IMR-90 (cell line): ENCODE results near the gene SLC45A2. TPM values are rescaled to one million over a fixed set of nuclear protein-coding genes. Genes with fewer than 3 reads are reported as not detected.

Source experiments
- ATAC-seq: fragments of 200-7000 bp; cut with Tn5 transposase; 2 replicates; pipeline ENCODE4 v1.9.1; 2020; ENCODE audit warnings: low read depth, mild to moderate bottlenecking, moderate library complexity
- BruUV-seq: library from RNA; stranded (reverse); fragments of 400-500 nt; replicated peaks from 2 replicates; lab custom pipeline; 2021; lab: Mats Ljungman, UMichigan
- CTCF ChIA-PET: fragments of 300-600 bp; formaldehyde crosslinking; extraction: SDS; loops from one replicate; lab custom pipeline; 2021; ENCODE audit warnings: antibody characterized with exemption; lab: Yijun Ruan, JAX
- POLR2A ChIA-PET: fragments of 300-600 bp; sonication (Branson Sonifier 250); formaldehyde crosslinking; loops from one replicate; lab custom pipeline; 2022; ENCODE audit warnings: antibody characterized with exemption; ENCODE audit not compliant: unreplicated experiment; lab: Charles Lee
- DNase-seq: peaks from one replicate; pipeline ENCODE4 v3.0.0; 2013
- H2AFZ ChIP-seq: replicated peaks from 2 replicates; pipeline ENCODE3; 2013; ENCODE audit warnings: low read length, mild to moderate bottlenecking; ENCODE audit not compliant: poor library complexity
- H2AK5ac ChIP-seq: 2 replicates; pipeline ENCODE4 v1.6.1; 2013; ENCODE audit warnings: low read depth, low read length, inconsistent platforms
- H2AK9ac ChIP-seq: replicated peaks from 2 replicates; pipeline ENCODE3; 2013; ENCODE audit warnings: mild to moderate bottlenecking, low read depth, low read length, moderate library complexity; ENCODE audit not compliant: poor library complexity
- H2BK120ac ChIP-seq: 2 replicates; pipeline ENCODE4 v1.6.1; 2013; ENCODE audit warnings: low read depth, low read length, inconsistent platforms
- H2BK15ac ChIP-seq: 3 replicates; pipeline ENCODE4 v1.6.1; 2013; ENCODE audit warnings: low read depth, low read length, inconsistent platforms
- H2BK20ac ChIP-seq: 2 replicates; pipeline ENCODE4 v1.6.1; 2013; ENCODE audit warnings: low read depth, mild to moderate bottlenecking, inconsistent platforms, low read length, moderate library complexity
- H2BK5ac ChIP-seq: 2 replicates; pipeline ENCODE4 v1.6.1; 2013; ENCODE audit warnings: mild to moderate bottlenecking, low read depth, low read length, inconsistent platforms; ENCODE audit not compliant: poor library complexity, severe bottlenecking
- H3K14ac ChIP-seq: replicated peaks from 2 replicates; pipeline ENCODE4 v1.6.1; 2013; ENCODE audit warnings: low read depth, low read length, inconsistent platforms
- H3K18ac ChIP-seq: 2 replicates; pipeline ENCODE4 v1.6.1; 2013; ENCODE audit warnings: low read depth, low read length, control low read depth
- H3K23ac ChIP-seq: 2 replicates; pipeline ENCODE4 v1.6.1; 2013; ENCODE audit warnings: low read depth, low read length, inconsistent platforms
- H3K27ac ChIP-seq: 2 replicates; pipeline ENCODE4 v1.5.1; 2013; ENCODE audit warnings: mild to moderate bottlenecking, control low read depth, low read length; ENCODE audit not compliant: insufficient read depth
- H3K27me3 ChIP-seq: 2 replicates; pipeline ENCODE4 v1.6.1; 2013; ENCODE audit warnings: low read length; ENCODE audit not compliant: control insufficient read depth, insufficient read depth
- H3K36me3 ChIP-seq: 2 replicates; pipeline ENCODE4 v1.6.1; 2013; ENCODE audit warnings: low read length, mixed read lengths; ENCODE audit not compliant: control insufficient read depth, insufficient read depth
- H3K4ac ChIP-seq: 2 replicates; pipeline ENCODE4 v1.6.1; 2013; ENCODE audit warnings: low read depth, low read length, inconsistent platforms
- H3K4me1 ChIP-seq: 2 replicates; pipeline ENCODE4 v1.6.1; 2013; ENCODE audit warnings: low read length, mixed read lengths; ENCODE audit not compliant: control insufficient read depth, insufficient read depth
- H3K4me2 ChIP-seq: 2 replicates; pipeline ENCODE4 v1.6.1; 2013; ENCODE audit warnings: low read depth, mild to moderate bottlenecking, control low read depth, low read length, moderate library complexity
- H3K4me3 ChIP-seq: 2 replicates; pipeline ENCODE4 v1.5.1; 2013; ENCODE audit warnings: low read depth, mild to moderate bottlenecking, control low read depth, low read length, moderate library complexity; ENCODE audit not compliant: insufficient read depth
- H3K56ac ChIP-seq: 2 replicates; pipeline ENCODE4 v1.6.1; 2013; ENCODE audit warnings: low read length, inconsistent platforms; ENCODE audit not compliant: insufficient read depth; ENCODE audit errors: extremely low read depth
- H3K79me1 ChIP-seq, 2 experiments: 2 replicates each; pipeline ENCODE4 v1.6.1; 2013; ENCODE audit warnings: low read length in 2 of 2, inconsistent platforms in 1 of 2, low read depth in 1 of 2
- H3K9ac ChIP-seq: 2 replicates; pipeline ENCODE4 v1.6.1; 2013; ENCODE audit warnings: low read depth, low read length, control low read depth
- H3K9me1 ChIP-seq: 2 replicates; pipeline ENCODE4 v1.6.1; 2013; ENCODE audit warnings: low read length, inconsistent platforms; ENCODE audit not compliant: insufficient read depth
- H3K9me3 ChIP-seq: 2 replicates; pipeline ENCODE4 v1.6.1; 2013; ENCODE audit warnings: low read length; ENCODE audit not compliant: control insufficient read depth, insufficient read depth
- H4K20me1 ChIP-seq: 2 replicates; pipeline ENCODE4 v1.6.1; 2013; ENCODE audit warnings: low read length, inconsistent platforms; ENCODE audit not compliant: insufficient read depth
- H4K5ac ChIP-seq: 2 replicates; pipeline ENCODE4 v1.6.1; 2013; ENCODE audit warnings: mild to moderate bottlenecking, low read depth, low read length, control low read depth
- H4K8ac ChIP-seq, 2 experiments: 2 replicates each; pipeline ENCODE4 v1.6.1; 2013; ENCODE audit warnings: low read depth in 2 of 2, low read length in 2 of 2, control low read depth in 1 of 2, inconsistent platforms in 1 of 2
- H4K91ac ChIP-seq: 2 replicates; pipeline ENCODE4 v1.6.1; 2013; ENCODE audit warnings: low read depth, low read length, inconsistent platforms; ENCODE audit not compliant: insufficient read depth
- BHLHE40 ChIP-seq: fragments of 150-350 bp; IDR thresholded peaks from 2 replicates; pipeline ENCODE4 v1.6.1; 2016; ENCODE audit warnings: mild to moderate bottlenecking, low read depth, low read length
- CEBPB ChIP-seq: IDR thresholded peaks from 2 replicates; pipeline ENCODE4 v1.6.1; 2012; ENCODE audit warnings: low read depth, low read length, improper control_type of control experiment
- CHD1 ChIP-seq: IDR thresholded peaks from 2 replicates; pipeline ENCODE4 v1.6.1; 2012; ENCODE audit warnings: low read depth, low read length, improper control_type of control experiment
- FOS ChIP-seq: fragments of 150-350 bp; IDR thresholded peaks from 2 replicates; pipeline ENCODE4 v1.6.1; 2016; ENCODE audit warnings: low read depth, low read length
- MAFK ChIP-seq: IDR thresholded peaks from 2 replicates; pipeline ENCODE4 v1.6.1; 2012; ENCODE audit warnings: low read depth, low read length, improper control_type of control experiment
- MAZ ChIP-seq: IDR thresholded peaks from 2 replicates; pipeline ENCODE4 v1.6.1; 2012; ENCODE audit warnings: low read depth, mild to moderate bottlenecking, low read length, improper control_type of control experiment, moderate library complexity, borderline replicate concordance
- MXI1 ChIP-seq: IDR thresholded peaks from 2 replicates; pipeline ENCODE4 v1.6.1; 2012; ENCODE audit warnings: low read depth, mild to moderate bottlenecking, low read length, moderate library complexity, borderline replicate concordance
- NFE2L2 ChIP-seq: fragments of 150-350 bp; IDR thresholded peaks from 2 replicates; pipeline ENCODE4 v1.6.1; 2016; ENCODE audit warnings: low read depth, mild to moderate bottlenecking, low read length
- POLR2A ChIP-seq: IDR thresholded peaks from 2 replicates; pipeline ENCODE4 v1.6.1; 2012; ENCODE audit warnings: mild to moderate bottlenecking, low read depth, low read length
- RAD21 ChIP-seq: IDR thresholded peaks from 2 replicates; pipeline ENCODE4 v1.6.1; 2012; ENCODE audit warnings: low read length, improper control_type of control experiment
- RCOR1 ChIP-seq: IDR thresholded peaks from 2 replicates; pipeline ENCODE4 v1.6.1; 2012; ENCODE audit warnings: mild to moderate bottlenecking, low read length, improper control_type of control experiment; ENCODE audit not compliant: insufficient replicate concordance
- RFX5 ChIP-seq: IDR thresholded peaks from 2 replicates; pipeline ENCODE4 v1.8.0; 2012; ENCODE audit warnings: low read depth, mild to moderate bottlenecking, low read length, moderate library complexity
- SMC3 ChIP-seq: fragments of 150-350 bp; IDR thresholded peaks from 2 replicates; pipeline ENCODE4 v1.6.1; 2016; ENCODE audit warnings: low read depth, mild to moderate bottlenecking, antibody characterized with exemption, low read length, moderate library complexity
- WGBS, 2 experiments: methylation state at CpG; one replicate each; pipeline versions ENCODE4 v1.1.5 to v1.1.7; 2013; ENCODE audit warnings: missing lambda C conversion rate in 2 of 2; ENCODE audit not compliant: insufficient read length in 1 of 2; ENCODE audit errors: extremely low coverage in 2 of 2; 5-methylcytosine and 5-hydroxymethylcytosine counted together
- dilution Hi-C: fragments of 300-500 bp; cut with HindIII; formaldehyde crosslinking; loops from one replicate; pipeline ENCODE4 v1.14.3; 2018; ENCODE audit warnings: low sequenced_read_pairs; ENCODE audit not compliant: unreplicated experiment
- in situ Hi-C: fragments of 300-500 bp; cut with MboI; formaldehyde crosslinking; loops from 3 replicates; pipeline ENCODE4 v1.14.3; 2019; ENCODE audit warnings: low sequenced_read_pairs, inconsistent platforms, mixed read lengths
- intact Hi-C: fragments of 100-400 bp; cut with micrococcal nuclease; formaldehyde crosslinking; loops from 2 replicates; pipeline ENCODE4 v1.10.0; 2022
- polyA plus RNA-seq, 3 experiments: library from polyadenylated mRNA; depleted of rRNA; stranded (reverse); fragments of >200 nt; gene quantifications; 2 replicates each; pipeline ENCODE4 v1.2.3, GENCODE V29; 2012; ENCODE audit warnings: low replicate concordance in 1 of 3
- total RNA-seq: library from RNA; depleted of rRNA; stranded (reverse); fragments of >200 nt; gene quantifications from 2 replicates; pipeline ENCODE4 v1.2.3, GENCODE V29; 2012
- TF ChIP-seq, protein P1 (sequence below): fragments of 150-350 bp; IDR thresholded peaks from 2 replicates; pipeline ENCODE4 v1.6.1; 2016; ENCODE audit warnings: low read depth, mild to moderate bottlenecking, low read length, moderate library complexity, borderline replicate concordance
- TF ChIP-seq, protein P2 (sequence below): fragments of 150-350 bp; IDR thresholded peaks from 2 replicates; pipeline ENCODE4 v1.6.1; 2017; ENCODE audit warnings: mild to moderate bottlenecking, antibody characterized with exemption, low read length, low read depth
- TF ChIP-seq, protein P3 (sequence below): conservative IDR thresholded peaks from 2 replicates; pipeline ENCODE4 v1.5.1; 2012; ENCODE audit warnings: mild to moderate bottlenecking, low read depth, low read length, improper control_type of control experiment

The SLC45A2 gene
- total and polyA plus RNA-seq, 2 of the 4 experiments (the other 2 are of a cell fraction) = 0.07 TPM; not detected in 1

DNA sequence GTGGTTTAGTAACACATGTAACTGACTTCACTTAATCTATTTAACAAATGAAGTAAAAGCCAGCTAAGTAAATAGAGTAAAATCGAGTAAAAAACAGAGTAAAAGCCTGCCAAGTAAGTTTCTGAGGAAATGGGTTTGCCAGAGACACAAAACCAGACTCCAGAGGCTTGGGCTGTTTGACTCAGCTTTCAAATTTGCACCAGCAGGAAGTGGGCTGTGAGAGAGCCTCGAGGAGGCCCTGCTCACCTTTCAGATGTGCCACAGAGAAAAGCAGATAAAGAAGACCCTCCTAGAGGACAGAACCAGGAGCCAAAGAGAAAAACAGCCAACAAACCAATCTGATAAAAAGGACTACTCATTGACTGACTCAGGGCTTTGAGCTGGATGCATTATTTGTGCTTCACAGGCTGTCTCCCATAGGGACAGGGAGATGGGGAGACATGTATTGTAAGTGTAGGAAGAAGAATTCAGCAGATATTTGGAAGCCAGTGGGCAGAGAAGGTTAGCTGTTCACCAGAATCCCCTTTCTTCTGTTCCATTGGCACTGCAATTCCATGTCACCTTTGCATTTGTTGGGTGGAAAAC is 37.7 kb upstream of the SLC45A2 start:
- Histone ChIP-seq H3K36me3 (no peaks in the 10 kb centered on the region), H3K18ac (peak overlapping the region; percentile 82; the same call in 1 of the 2 replicates), H4K8ac (peak overlapping the region in 1 of 2 experiments; percentile 46; a peak in 1 of 4 replicates), H3K9me3 (no peaks in the 10 kb centered on the region), H3K79me1 (no peaks in the 10 kb centered on the region), H3K23ac (no peak overlapping the region; the same call in 1 of the 2 replicates), H3K4me2 (peak overlapping the region; percentile 42; the same call in 1 of the 2 replicates), H3K9me1 (no peaks in the 10 kb centered on the region), H2AK5ac (no peak overlapping the region), H2BK120ac (0 out of 2 replicates have a peak overlapping the region, but pooled peaks have one; percentile 38), H2AK9ac (no peak overlapping the region), H4K5ac (peak overlapping the region; percentile 63; the same call in 1 of the 2 replicates), H3K9ac (no peak overlapping the region), H3K4ac (no peak overlapping the region), H2BK5ac (peak overlapping the region; percentile 10), H2BK15ac (no peak overlapping the region), H3K27ac (no peak overlapping the region), H3K27me3 (no peaks in the 10 kb centered on the region), H3K14ac (no peak overlapping the region), H3K4me3 (no peak overlapping the region), H2AFZ (peak overlapping the region; percentile 15), H4K91ac (no peak overlapping the region), H4K20me1 (no peaks in the 10 kb centered on the region), H2BK20ac (peak overlapping the region; percentile 60; the same call in 1 of the 2 replicates), H3K4me1 (peaks cover 8% of the 10 kb centered on the region; the same call in 1 of the 2 replicates), H3K56ac (no peak overlapping the region)
- no CpG with 5 or more reads among the region's 2 CpGs for WGBS, 2 experiments
- dilution Hi-C loops (no loop called here), in situ Hi-C loops (no loop called here), intact Hi-C loops (no loop called here)
- TF ChIP-seq, protein P1, sequence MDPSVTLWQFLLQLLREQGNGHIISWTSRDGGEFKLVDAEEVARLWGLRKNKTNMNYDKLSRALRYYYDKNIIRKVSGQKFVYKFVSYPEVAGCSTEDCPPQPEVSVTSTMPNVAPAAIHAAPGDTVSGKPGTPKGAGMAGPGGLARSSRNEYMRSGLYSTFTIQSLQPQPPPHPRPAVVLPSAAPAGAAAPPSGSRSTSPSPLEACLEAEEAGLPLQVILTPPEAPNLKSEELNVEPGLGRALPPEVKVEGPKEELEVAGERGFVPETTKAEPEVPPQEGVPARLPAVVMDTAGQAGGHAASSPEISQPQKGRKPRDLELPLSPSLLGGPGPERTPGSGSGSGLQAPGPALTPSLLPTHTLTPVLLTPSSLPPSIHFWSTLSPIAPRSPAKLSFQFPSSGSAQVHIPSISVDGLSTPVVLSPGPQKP = no peak
- no peak for TF ChIP-seq RCOR1
- TF ChIP-seq POLR2A = no peak
- no peak for TF ChIP-seq MXI1
- no peak for TF ChIP-seq RFX5
- no peak for TF ChIP-seq RAD21
- TF ChIP-seq, protein P2, sequence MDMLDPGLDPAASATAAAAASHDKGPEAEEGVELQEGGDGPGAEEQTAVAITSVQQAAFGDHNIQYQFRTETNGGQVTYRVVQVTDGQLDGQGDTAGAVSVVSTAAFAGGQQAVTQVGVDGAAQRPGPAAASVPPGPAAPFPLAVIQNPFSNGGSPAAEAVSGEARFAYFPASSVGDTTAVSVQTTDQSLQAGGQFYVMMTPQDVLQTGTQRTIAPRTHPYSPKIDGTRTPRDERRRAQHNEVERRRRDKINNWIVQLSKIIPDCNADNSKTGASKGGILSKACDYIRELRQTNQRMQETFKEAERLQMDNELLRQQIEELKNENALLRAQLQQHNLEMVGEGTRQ = no peak
- TF ChIP-seq CEBPB = no peak
- TF ChIP-seq MAZ = no peak
- TF ChIP-seq CHD1 = no peak
- no peak for TF ChIP-seq SMC3
- TF ChIP-seq NFE2L2 = no peak
- no peak for TF ChIP-seq MAFK
- TF ChIP-seq BHLHE40 = no peak
- no peak for TF ChIP-seq FOS
- TF ChIP-seq, protein P3, sequence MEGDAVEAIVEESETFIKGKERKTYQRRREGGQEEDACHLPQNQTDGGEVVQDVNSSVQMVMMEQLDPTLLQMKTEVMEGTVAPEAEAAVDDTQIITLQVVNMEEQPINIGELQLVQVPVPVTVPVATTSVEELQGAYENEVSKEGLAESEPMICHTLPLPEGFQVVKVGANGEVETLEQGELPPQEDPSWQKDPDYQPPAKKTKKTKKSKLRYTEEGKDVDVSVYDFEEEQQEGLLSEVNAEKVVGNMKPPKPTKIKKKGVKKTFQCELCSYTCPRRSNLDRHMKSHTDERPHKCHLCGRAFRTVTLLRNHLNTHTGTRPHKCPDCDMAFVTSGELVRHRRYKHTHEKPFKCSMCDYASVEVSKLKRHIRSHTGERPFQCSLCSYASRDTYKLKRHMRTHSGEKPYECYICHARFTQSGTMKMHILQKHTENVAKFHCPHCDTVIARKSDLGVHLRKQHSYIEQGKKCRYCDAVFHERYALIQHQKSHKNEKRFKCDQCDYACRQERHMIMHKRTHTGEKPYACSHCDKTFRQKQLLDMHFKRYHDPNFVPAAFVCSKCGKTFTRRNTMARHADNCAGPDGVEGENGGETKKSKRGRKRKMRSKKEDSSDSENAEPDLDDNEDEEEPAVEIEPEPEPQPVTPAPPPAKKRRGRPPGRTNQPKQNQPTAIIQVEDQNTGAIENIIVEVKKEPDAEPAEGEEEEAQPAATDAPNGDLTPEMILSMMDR = no peak
- BruUV-seq = no TSS peak
- DNase-seq (peak; percentile 47), ATAC-seq (peak; percentile 24; the same call in 1 of the 2 replicates)
- CTCF ChIA-PET = no interaction called here
- POLR2A ChIA-PET = no interaction called here
